HG03558 (cell line): ENCODE measurements around the gene KRTAP5-4.
"Not testable (repeated sequence)": the region's sequence is repeated elsewhere in the genome, so short reads cannot be mapped to it uniquely, and the experiment has no call there.

Source experiments
- ATAC-seq: cut with Tn5 transposase; IDR thresholded peaks from one replicate; pipeline ENCODE4 v1.9.1; 2021; ENCODE audit warnings: moderate number of reproducible peaks; ENCODE audit not compliant: unreplicated experiment; ENCODE audit errors: extremely low read depth

KRTAP5-4 gene, protein sequence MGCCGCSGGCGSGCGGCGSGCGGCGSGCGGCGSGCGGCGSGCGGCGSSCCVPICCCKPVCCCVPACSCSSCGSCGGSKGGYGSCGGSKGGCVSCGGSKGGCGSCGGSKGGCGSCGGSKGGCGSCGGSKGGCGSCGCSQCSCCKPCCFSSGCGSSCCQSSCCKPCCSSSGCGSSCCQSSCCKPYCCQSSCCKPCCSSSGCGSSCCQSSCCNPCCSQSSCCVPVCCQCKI

DNA sequence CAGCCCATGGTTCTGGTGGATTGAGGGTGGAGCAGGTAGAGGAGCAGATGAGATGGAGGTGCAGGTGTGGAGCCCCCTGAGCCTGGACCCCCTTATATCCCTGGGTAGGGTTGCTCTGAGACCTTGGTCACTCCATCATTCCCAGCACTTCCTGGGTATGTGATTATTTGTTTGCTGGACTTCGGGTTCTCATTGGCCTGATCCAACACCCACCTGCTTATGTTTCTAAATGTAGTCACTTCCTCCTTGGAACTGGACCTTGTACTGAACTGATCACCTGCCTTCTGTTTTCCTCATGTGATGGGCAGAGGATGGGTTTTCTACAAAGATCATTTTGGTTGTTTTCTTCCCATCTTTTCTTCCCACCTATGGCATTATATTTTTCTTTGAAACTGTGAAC lies at the start of gene KRTAP5-4:
Gene KRTAP5-4 (minus strand): TSS at position 53 of the 400 bp plus-strand sequence. CDS start 45 bp downstream, at position 8.
- no peak for ATAC-seq

DNA sequence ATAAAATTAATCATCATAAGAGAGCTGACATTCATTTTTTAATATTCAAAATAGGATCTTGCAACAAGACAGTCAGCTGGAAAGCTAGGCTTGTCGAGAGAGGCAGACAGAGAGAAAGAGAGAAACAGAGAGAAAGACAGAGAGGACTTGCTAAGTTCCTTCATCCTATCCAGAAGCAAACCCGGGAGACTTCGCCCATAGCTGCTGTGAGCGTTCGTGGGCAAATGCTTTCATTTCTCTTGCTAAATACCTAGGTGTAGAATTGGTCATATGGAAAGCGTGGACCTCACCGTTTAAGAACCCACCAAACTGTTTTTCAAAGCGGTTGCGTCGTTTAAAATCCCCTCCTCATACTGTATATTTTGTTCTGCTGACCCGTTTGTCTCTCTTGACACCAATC lies 49.7 kb upstream of the KRTAP5-4 start:
- ATAC-seq = no peak

DNA sequence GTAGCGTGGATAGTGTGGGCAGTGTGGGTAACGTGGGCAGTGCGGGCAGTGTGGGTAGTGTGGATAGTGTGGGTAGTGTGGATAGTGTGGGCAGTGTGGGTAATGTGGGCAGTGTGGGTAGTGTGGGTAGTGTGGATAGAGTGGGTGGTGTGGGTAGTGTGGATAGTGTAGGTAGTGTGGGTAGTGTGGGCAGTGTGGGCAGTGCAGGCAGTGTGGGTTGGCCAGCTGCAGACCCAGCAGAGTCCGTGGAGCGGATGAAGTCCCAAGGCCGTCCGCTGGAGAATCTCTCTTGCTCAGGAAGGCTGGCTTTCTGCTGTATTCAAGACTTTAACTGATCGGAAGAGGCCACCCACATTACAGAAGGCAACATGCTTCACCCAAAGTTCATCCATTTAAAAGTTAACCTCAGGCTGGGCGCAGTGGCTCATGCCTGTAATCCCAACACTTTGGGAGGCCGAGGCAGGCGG lies 49.0 kb upstream of the KRTAP5-4 start:
- ATAC-seq = no peak

DNA sequence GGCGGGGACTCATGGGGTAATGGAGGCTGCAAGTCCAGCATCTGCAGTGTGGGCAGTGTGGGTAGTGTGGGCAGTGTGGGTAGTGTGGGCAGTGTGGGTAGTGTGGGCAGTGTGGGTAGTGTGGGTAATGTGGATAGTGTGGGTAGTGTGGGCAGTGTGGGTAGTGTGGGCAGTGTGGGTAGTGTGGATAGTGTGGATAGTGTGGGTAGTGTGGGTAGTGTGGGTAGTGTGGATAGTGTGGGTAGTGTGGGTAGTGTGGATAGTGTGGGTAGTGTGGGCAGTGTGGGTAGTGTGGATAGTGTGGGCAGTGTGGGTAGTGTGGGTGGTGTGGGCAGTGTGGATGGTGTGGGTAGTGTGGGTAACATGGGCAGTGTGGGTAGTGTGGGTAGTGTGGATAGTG lies 48.5 kb upstream of the KRTAP5-4 start:
- ATAC-seq = not testable (repeated sequence)

DNA sequence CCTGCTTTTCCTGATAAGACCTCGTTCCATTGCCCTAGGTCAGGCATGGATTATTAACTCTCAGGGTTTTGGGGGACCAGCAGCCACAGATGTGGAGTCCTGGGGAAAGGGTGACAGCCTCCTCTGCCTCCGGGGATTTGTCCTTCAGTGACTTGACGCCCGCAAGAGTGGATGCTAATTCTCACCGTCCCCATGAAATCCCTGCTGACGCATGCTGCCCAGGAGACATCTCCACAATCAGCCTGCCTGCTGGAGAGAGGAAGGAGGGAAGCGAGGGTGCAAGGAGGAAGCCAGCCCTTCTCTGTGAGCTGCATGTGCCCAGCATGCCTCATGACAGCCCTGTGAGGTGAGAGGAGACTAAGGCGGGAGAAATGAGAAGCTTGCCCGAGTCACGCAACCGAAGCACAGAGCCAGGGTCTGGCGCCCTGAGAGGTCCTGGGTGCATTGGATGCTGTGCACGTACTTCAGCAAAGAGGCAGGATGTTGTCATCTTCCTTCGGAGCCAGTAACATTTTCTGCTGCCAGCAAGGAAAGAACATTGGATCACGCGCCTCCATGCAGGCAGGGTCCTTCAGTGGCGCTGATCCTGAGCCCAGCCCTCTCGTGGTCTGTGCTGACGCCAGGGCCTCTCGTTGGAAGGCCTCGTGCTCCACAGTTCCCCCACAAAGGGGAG lies 47.7 kb upstream of the KRTAP5-4 start:
- ATAC-seq = no peak

DNA sequence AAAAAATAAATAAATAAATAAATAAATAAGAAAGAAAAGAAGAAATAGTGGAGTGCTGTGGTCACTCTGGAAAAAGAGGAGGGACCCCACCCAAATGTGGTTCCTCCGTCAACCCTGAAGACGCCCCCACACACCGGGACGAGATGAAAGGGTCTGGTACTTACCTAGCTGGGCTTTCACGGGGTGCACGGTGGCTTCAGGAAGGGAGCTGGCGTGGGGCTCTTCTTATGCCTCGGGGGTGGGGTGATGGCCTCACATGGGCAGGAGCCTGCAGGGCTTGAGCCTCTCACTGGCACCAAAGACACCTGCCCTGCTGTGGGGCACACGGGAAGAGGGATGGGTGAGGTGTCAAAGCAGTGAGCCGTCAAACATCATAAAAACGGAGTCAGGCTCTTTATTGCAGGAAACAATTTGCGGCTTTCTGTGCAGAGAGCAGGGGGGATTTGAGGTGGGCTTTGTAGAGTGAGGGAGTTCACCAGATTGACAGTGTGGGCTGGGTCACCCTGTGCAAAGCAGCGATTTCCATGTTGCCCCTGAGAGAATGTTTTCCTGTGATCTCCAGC lies 47.1 kb upstream of the KRTAP5-4 start:
- ATAC-seq = no peak

DNA sequence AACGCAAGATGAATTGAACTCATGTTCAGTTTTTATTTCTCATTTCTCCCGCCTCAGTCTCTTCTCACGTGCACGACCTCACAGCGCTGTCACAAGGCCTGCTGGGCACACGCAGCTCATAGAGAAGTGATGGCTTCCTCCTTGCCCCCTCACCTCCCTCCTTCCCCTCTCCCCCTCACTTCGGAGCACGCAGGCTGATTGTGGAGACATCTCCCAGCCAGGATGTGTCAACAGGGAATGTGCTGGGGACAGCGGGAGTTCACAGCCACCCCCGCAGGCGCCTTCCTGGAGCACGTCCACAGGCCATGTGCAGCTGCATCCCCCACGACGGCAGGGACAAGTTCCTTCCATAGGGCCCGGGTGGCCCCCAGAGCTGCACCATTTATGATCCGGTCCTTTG lies 46.0 kb upstream of the KRTAP5-4 start:
- ATAC-seq = no peak

DNA sequence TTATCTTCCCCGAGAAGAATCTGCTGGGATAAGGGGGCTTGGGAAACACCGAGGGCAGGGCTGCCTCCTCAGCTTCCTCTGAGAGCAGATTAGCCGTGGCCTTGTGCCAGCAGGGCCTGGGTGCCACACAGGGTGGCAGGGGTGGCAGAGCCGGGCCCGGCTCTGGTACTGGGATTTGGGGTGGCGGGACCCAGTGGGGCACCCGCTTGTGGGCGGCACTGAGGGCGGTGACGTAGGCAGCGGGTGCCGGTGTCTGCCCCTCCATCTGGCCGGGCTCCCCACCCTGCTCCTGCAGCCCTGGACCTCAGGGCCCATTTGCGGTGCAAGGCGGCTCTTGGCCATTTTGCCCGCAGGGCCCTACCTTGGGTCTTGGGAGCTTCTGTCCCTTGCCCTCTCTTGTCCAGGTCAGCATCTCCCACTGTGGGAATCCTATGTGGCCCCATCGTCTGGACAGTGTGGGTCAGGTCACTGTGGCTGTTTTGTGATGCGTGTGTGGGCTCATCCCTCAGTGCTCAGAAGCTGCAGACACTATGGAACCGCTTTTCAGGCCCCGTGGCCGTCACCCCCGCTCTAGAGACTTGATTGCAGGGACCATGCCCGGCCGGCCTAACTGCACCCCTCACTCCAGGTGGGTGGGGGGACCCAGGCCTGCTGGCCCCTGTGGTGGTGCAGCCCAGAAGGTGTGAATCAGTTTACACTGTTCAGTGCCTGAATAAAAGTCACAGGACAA lies 45.3 kb upstream of the KRTAP5-4 start:
- ATAC-seq = no peak

DNA sequence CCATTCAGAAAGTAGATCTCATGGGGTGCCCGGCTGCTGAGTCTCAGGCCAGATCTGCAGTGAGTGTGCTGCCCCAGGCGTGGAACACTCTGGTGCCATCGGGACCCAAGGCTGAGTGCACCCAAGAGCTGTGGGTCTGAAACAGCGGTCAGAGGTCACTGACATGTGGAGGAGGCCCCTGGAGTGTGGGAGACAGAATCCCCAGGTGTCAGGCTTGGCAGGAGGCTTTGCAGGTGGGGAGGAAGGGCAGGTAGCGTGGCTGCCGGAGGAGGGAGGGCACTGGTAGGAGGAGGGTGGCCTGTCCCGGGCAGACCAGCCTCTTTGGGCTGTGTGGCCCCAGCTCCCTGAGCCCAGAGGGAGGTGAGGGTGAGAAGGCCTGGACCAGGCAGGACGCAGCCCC lies 43.4 kb upstream of the KRTAP5-4 start:
- no peak for ATAC-seq

DNA sequence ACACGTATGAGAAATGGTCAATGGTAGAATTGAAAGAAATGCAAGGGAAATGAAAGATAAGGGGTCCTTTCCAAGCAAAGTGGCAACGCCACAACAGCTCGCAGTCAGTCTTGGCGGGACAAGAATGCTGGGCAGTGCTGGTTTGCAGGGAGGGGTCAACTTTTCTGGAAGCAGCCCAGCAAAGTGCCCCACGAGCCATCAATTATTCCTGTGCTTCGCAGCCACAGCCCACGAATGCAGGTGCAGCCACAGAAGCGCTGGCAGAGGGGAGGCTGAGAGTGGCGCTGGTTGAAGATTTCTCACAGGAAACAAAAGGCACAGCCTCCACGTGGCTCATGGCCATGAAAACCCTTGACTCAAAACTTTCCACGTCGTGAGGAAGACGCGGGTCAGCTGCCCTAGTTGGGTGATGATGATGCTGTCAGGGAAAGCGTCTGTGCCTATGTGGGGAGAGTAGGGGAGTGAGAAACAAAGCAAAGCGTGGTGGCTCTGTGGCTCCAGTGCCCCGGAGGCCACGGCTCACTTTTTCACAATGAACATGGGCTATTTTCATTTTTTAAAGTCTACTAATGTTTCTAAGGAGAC lies 40.9 kb upstream of the KRTAP5-4 start:
- ATAC-seq = not testable (repeated sequence)

DNA sequence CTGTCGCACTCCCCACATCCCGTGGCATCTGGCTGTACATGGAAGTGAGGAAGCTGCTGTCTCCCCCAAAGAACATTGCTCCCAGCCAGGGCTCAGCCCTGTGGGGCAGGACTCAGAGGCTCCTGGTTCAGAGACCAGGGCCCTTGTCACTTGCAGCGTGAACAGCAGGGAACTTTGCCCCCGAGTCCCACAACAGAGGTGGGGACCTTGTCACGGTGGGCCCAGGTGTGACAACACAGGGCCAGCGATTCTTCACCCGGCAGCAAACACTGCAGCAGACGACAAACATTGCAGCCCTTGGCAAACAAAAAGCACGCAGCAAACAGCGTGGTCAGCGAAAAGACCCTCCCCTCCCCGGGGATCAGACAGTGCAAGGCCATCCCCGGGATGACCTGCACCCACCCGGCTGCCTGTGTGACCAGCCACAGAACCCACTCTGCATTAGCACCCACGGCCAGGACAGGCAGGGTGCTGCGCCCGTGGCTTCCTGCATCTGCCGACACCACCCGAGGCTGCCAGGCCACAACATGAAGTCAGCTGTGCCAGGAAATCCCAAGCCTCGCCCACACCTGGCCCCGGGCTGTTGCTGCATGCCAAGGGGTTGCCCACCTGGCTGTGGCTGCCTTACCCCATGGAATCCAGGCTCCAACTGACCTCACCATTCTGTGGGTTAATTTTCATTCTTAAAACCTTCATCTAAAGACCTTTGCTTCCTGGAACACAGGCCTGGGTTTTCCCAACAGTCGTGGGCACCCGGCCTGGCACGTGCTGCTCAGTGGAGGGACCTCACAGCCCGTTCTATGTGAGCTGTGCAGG lies 39.7 kb upstream of the KRTAP5-4 start:
- ATAC-seq = not testable (repeated sequence)

DNA sequence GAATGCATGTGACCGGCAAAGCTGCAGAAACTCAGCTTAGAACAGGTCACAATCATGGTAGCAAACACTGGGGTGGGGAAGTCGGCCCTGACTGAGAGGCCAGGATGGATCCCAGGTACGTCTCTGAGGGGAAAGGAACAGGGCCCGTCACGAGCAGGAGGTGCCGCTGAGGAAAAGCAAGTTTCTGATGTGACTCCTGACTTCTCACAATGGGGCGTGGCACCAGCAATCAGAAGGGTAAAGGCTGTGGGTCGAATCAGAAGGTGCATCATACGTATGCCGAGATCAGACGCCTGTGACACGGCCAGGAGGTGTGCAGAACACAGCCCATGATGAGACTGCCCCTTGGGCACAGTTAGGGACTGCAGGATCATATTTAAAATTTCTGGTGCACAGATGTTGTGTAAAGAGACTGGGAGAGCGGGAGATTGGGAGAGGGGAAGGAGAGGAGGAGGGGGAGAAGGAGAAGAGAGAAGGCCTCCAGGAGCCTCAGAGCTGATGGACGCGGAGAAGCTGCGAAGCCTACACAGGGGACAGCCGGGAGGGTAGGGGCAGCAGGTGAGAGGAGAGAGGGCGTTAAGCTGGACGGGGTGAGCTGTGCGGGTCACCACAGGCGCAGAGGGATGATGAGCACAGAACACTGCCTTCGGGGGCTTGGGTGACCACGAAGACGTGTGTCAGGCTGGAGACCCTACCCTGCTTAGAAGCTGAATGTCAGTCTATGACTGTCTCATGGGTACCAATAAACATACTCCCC lies 38.4 kb upstream of the KRTAP5-4 start:
- no peak for ATAC-seq

DNA sequence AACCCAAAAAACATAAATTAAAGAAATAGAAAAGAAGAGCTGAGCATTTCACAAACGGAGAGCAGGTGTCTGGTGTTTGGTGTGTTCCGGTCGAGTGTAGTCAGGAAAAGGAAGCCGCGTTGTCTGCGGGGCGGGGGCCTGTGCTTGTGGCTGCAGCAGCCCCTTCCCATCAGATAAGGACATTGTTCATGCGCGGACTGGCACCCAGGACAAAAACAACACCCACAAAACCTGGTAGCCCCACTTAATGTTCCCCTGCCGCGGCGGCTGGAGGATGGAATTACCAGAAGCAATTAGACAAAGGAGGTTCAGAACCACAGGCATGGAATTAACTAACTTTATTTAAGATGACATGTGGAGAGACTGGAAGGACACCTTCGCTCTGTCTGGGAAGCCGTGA lies 37.6 kb upstream of the KRTAP5-4 start:
- no peak for ATAC-seq

DNA sequence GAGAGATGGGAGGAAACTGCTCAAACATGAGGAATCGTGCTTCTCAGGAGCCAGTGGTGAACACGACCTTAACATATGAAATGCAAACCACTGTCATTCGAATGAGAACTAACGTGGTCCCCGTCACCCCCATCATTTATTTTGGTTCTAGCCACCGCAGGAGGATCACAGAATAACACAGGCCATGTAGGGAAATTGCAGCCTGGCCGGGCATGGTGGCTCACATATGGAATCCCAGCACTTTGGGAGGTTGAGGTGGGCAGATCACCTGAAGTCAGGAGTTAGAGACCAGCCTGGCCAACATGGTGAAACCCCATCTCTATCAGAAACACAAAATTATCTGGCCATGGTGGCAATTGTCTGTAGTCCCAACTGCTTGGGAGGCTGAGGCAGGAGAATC lies 34.7 kb upstream of the KRTAP5-4 start:
- ATAC-seq = no peak

DNA sequence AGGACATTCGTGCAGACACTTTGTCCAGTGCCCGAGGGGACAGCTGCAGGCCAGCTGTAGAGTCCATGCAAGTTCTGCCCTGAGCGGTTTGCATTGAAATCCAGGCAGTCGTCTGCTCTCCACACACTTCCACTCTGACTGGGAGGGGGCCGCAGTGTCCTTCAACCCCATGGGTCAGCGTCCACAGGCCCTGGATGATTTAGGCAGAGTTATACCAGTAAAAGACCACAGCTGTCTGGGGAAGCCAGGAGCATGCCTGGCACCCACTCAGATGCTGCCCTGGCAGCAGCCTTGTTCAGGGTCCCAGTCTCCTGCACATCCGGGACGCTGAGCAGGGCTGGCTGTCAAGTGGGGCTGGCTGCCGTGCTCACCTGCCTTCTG lies 34.1 kb upstream of the KRTAP5-4 start:
- no peak for ATAC-seq

DNA sequence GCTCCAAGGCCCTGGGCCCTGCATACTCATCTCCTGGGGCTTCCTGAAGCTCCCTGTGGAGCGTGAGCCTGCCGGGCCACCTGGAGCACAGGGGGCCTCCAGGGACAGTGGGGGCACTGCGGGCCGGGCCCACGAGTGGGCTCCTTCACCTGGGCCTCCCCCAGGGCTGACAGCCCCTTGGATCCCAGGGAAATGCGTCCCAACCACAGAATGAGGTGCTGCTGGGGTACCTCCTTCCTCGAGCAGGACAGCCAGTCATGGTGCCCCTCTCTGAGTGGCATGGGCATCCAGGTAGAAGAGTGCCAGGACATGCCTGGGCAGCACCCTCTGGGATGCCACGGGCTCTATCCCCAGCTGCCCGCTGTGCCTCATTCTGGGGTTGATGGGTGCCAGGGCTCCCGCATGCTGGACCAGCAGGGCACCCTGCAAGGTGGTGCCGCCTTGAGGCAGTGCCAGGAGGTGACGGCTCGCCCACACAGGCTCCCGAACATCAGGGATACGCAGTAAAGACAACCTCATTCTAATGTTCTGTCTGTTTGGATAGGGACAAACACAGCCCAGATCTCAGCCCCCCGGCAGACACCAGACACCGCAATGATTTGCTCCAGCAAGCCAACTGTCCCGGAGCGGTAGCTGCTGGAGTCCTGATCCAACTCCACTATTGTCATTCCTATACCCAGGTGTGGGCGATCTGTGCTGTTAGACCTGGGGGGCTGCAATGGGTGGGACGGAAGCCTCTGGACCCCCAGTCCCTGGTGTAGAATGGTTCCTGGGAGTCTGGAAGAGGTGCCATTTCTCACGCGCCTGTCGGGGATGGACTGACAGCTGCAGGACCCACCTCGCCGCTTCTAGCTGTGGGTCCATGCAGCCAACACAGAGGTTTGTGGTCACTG lies 33.5 kb upstream of the KRTAP5-4 start:
- ATAC-seq = no peak

DNA sequence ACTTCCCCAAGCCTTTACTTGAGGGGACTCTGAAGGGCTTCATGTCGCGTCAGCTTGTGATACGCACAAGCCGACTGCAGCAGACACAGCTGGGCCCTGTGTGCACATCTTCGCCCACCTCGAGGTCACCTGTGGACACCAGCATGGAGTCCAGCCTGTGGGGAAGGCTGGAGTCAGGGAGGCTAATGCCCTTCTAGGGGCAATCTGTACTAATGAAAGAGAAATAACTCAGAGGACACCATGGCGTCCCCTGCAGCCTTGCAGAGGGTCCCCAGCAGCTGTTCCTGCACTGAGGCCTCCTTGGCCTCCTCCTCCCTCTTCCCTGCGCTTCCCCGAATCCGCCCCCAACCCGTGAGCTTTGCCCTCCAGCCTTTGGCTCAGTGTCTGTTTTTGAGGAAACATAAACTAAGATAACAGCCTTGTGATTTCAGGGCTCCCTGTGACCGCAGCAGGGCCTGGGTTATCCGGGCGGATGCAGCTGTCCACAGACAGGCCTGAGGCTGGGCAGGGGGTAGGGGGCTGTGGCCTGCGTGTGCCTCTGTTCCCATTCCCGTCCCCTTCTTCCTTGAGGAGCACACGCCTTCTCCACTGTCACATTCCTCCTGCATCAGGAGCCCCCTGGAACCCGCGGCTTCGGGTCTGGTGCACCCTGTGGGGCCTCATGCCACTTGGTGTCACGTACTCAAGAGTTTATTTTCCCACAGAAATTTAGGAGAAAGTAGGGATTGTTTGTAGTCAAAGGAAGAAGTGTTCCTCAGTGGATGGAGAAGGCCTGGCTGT lies 32.6 kb upstream of the KRTAP5-4 start:
- ATAC-seq = no peak
